GM12874 (cell line): Measurements from ENCODE around the gene RGS8.

Source experiments
- CTCF ChIP-seq: IDR thresholded peaks from 2 replicates; pipeline ENCODE4 v1.5.1; 2011; ENCODE audit warnings: low read depth, mild to moderate bottlenecking, control low read depth, low read length, moderate library complexity; ENCODE audit not compliant: insufficient read depth

The RGS8 gene

GRCh38 chr1:182676274-182676673 is 8.1 kb downstream of the RGS8 start:
- no peak for TF ChIP-seq CTCF

- no peak for TF ChIP-seq CTCF
Measured at GRCh38 chr1:182674346-182675246, 9.8 kb downstream of the RGS8 start.

DNA sequence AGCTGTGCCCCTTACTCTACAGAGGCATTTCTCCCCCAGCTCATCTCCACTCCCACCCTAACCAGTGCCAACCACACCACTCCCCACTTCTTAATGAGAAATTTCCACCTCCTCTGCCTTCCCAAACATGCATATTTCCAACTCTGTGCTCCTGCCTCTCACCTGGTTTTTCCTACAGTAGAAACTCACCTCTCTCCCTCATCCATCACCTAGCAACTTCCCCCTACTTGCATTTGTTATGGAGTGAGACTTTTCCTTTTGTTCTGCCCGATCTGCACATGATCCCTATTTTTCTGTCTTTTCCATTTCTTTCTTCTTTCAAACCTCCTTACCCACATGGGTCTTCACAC is 11.9 kb downstream of the RGS8 start:
- no peak for TF ChIP-seq CTCF

GRCh38 chr1:182671750-182672486 is 12.5 kb downstream of the RGS8 start:
- no peak for TF ChIP-seq CTCF

GRCh38 chr1:182670032-182670749 is 14.2 kb downstream of the RGS8 start:
- TF ChIP-seq CTCF = no peak

GRCh38 chr1:182669266-182669665 is 15.1 kb downstream of the RGS8 start:
- TF ChIP-seq CTCF = no peak

GRCh38 chr1:182668521-182669054 is 15.8 kb downstream of the RGS8 start:
- TF ChIP-seq CTCF = no peak
